ENCODE measurements around the gene FBXL5.

DNA sequence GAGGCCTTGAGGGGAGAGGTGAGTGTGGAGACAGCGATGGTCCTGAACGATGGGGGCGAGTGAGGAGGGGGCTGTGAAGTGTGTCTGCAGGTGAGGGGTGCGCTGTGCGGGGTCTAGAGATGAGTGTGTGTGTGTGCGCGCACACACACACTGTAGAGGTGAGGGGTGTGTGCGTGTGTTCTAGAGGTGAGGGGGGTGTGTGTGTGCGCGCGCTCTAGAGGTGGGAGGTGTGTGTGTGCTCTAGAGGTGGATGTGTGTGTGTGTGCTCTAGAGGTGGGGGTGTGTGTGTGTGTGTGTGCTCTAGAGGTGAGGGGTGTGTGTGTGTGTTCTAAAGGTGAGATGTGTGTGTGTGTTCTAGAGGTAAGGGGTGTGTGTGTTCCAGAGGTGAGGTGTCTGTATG is 48.3 kb upstream of the FBXL5 start:
- TF ChIP-seq, protein P1, sequence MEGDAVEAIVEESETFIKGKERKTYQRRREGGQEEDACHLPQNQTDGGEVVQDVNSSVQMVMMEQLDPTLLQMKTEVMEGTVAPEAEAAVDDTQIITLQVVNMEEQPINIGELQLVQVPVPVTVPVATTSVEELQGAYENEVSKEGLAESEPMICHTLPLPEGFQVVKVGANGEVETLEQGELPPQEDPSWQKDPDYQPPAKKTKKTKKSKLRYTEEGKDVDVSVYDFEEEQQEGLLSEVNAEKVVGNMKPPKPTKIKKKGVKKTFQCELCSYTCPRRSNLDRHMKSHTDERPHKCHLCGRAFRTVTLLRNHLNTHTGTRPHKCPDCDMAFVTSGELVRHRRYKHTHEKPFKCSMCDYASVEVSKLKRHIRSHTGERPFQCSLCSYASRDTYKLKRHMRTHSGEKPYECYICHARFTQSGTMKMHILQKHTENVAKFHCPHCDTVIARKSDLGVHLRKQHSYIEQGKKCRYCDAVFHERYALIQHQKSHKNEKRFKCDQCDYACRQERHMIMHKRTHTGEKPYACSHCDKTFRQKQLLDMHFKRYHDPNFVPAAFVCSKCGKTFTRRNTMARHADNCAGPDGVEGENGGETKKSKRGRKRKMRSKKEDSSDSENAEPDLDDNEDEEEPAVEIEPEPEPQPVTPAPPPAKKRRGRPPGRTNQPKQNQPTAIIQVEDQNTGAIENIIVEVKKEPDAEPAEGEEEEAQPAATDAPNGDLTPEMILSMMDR (IDR thresholded peaks at IDR 0.05), result no peak
- TF ChIP-seq EZH2 (IDR thresholded peaks at IDR 0.05; ENCODE audit: borderline replicate concordance, insufficient read depth, low read depth, low read length, poor library complexity, severe bottlenecking), result no peak
